D721Med (cell line): ENCODE data around the gene RNF149.
A peak's percentile ranks its signal among the peaks of the same experiment; 100 is the strongest.
"Not testable (repeated sequence)": the region's sequence is repeated elsewhere in the genome, so short reads cannot be mapped to it uniquely, and the experiment has no call there.

ENCODE experiments used
- DNase-seq: peaks from one replicate; pipeline ENCODE4 v3.0.0; 2011; ENCODE audit warnings: low spot score; ENCODE audit not compliant: insufficient read length
- FAIRE-seq: peaks from 2 replicates; lab custom pipeline; 2011; peaks lifted over from hg19 to GRCh38; lab: Jason Lieb, UNC
- TF ChIP-seq, protein P1 (sequence below): IDR thresholded peaks from 2 replicates; pipeline ENCODE4 v1.5.1; 2012; ENCODE audit warnings: mild to moderate bottlenecking, control low read depth; ENCODE audit not compliant: insufficient read depth; ENCODE audit errors: missing control alignments

RNF149 gene, protein sequence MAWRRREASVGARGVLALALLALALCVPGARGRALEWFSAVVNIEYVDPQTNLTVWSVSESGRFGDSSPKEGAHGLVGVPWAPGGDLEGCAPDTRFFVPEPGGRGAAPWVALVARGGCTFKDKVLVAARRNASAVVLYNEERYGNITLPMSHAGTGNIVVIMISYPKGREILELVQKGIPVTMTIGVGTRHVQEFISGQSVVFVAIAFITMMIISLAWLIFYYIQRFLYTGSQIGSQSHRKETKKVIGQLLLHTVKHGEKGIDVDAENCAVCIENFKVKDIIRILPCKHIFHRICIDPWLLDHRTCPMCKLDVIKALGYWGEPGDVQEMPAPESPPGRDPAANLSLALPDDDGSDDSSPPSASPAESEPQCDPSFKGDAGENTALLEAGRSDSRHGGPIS

DNA sequence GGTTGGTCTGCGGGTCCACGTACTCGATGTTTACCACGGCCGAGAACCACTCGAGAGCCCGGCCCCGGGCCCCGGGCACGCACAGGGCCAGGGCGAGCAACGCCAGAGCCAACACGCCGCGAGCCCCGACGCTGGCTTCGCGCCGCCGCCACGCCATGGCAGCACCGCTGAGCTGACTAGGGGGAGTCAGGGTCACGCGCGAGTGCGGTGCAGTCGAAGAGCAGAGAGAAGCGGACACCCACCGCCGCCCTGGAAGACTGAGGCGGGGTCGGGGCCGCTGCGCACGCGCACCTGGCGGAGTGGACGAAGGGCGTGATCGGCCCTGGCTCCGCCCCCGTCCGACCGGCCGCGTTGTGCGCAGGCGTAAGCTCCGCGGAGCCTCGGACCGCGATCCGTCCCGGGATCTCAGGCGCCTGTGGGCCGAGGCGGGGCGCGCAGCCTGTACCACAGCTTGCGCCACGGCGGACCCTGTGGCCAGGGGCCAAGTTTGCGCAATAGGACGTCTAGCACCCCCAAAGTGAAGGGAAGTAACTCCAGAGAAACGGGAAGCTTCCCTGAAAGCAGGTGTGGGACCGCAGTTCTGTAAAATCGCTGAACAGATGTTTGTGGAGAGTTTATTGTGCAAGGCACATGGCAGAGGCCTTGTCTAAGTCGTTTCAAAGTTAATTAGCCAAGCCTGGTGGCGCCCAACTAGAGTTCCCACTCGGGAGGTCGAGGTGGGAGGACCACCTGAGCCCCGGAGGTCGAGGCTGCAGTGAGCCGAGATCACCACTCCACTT lies at the start of gene RNF149:
Gene RNF149 (minus strand): TSS at position 270 of the 779 bp plus-strand sequence. CDS start 113 bp downstream, at position 157.
- FAIRE-seq (no peak), DNase-seq (peak; percentile 99)
- TF ChIP-seq, protein P1, sequence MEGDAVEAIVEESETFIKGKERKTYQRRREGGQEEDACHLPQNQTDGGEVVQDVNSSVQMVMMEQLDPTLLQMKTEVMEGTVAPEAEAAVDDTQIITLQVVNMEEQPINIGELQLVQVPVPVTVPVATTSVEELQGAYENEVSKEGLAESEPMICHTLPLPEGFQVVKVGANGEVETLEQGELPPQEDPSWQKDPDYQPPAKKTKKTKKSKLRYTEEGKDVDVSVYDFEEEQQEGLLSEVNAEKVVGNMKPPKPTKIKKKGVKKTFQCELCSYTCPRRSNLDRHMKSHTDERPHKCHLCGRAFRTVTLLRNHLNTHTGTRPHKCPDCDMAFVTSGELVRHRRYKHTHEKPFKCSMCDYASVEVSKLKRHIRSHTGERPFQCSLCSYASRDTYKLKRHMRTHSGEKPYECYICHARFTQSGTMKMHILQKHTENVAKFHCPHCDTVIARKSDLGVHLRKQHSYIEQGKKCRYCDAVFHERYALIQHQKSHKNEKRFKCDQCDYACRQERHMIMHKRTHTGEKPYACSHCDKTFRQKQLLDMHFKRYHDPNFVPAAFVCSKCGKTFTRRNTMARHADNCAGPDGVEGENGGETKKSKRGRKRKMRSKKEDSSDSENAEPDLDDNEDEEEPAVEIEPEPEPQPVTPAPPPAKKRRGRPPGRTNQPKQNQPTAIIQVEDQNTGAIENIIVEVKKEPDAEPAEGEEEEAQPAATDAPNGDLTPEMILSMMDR = no peak

DNA sequence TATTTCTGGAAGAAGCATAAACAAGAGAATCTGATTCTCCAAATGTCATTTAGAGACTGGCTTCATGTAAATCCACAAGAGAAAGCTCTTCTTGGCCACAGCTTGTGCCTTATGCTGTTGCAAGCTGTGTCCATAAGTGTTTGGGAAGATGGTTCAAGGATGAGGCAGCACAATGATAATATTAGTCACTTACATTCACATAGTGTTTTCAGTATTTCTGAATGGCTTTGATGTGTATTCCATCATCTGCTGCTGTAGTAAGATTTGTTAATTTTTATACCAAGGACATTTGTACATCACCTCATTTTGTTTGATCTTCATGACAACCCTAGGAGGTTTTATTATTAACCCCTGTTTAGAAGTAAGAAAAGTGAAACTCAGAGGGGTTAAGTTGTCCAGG lies 48.9 kb upstream of the RNF149 start:
- TF ChIP-seq, protein P1 = no peak
- FAIRE-seq (no peak), DNase-seq (no peak)

DNA sequence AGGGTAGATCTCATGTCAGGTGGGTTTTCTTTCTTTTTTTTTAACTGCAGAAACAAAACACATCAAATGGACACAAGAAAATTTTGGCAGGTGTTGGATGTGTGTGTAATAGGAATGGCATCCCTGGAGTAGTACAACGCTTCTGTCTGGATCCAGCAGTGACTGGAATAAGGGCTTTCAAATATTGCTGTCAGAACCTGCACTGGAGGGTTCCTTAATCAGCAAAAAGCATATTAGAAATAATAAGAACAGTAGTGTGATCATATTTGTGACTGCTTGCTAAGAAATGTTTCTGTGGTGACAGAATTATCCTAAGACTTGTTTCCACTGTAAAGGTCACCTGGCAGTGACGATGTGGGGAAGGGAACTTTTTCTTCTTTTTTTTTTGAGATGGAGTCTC lies 48.0 kb upstream of the RNF149 start:
- TF ChIP-seq, protein P1 = no peak
- no peak for DNase-seq
- no peak for FAIRE-seq

DNA sequence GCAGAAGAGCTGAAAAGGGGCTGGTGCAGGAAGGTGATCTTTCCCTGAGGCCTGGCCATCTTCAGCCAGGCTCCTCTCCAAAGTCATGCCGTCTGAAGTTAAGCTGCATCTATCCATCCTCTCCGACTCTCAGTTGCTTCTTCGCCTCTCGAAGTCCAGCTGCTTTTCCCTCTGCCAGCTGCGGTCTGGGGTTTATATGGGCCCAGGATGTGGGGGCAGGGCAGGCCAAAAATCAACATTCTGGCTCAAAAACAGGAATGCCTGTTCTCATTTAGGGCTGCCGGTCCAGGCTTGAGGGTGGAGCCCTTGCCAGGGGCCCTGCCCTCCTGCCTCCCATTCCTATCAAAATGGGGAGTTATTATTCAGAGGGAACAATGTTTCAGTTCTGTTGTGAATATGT lies 47.6 kb upstream of the RNF149 start:
- no peak for DNase-seq
- FAIRE-seq = no peak

DNA sequence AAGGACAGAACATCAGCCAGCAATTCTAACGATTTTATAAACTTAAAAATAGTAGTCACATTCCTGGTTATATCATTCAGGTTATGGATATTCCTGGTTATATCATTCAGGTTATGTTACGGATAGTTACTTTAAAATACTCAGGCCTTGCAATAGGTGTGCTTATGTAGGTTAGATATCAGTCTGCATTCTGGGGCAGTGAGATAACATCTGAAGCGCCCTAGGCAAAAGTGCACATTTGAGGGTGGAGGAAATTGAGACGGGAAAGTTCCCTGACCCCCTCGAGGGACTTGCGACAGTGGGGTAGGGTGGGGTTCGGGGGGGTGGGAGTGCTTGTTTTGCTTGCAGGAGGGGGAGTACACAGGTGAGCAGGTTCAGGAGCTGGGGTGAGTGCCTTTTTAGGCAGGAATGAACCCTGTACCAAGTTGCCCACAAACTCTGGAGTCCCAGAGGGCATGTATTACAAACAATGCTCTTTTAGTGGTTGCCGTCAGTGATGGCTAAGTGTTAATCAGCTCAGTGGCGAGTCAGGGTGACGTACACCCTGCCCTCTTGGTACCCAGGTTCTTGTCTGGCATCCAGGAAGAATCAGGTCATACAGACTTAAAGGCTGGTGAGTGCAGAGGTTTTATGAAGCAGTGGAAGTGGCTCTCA lies 47.0 kb upstream of the RNF149 start:
- TF ChIP-seq, protein P1 = no peak
- no peak for DNase-seq
- no peak for FAIRE-seq

More for the DNA sequence above, 47.6 kb upstream of the RNF149 start:
- TF ChIP-seq, protein P1 = no peak

DNA sequence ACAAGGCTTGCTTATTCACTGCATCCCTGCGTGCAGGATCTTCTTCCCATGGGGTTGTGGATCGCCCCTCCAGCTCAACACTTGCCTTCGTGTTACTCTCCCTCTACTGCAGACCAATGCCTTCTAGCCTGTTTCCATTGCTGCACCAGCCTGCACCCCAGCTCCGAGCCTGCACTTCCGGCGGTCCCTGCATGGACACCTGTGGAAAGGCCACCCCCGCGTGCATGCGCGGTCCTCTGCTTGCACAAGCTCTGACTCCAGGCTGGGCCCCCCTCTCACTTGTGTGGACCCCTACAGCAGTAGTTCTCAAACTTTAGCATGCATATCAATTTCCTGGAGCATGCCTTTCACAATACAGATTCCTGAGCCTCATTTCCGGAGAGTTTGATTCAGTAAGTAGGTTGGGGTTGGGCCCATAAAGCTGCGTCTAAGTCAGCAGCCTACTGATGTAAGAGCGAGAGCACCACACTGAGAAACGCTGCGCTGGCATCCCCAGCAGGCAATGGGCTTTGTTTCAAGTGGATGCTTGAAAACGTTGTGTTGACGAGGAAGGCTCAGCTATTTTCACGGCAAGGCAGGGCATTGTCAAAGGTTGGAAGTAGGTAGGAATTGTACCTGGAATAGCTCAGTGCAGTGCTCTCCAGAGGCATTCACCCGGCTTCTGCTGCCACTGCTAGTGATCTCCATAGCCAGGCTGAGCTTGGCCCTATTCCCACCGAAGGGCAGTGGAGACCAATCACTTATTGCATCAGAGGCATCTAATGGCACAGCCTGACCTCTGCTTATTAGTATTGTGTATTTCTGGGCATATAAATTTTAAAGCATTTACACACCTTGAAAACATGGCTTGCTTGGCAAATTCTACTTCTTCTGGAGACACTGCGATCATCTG lies 46.2 kb upstream of the RNF149 start:
- TF ChIP-seq, protein P1 = no peak
- DNase-seq = no peak
- FAIRE-seq = no peak

DNA sequence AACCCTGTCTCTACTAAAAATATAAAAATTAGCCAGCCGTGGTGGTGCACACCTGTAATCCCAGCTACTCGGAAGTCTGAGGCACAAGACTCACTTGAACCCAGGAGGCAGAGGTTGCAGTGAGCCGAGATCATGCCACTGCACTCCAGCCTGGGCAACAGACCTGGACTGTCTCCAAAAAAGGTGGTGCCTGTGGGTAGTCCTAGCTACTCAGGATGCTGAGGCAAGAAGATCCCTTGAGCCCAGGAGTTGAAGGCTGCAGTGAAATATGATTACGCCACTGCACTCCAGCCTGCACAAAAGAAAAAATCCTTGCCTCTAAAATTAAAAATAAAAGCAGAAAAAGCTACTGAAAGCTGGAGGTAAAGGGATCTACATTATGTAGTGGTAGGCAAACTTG lies 44.1 kb upstream of the RNF149 start:
- FAIRE-seq, DNase-seq: not testable (repeated sequence)
